Measurements from ENCODE around the gene TNFSF13.

TNFSF13 gene

GRCh38 chr17:7575959-7576358 is 17.4 kb downstream of the TNFSF13 start:
- DNase-seq = no peak

- DNase-seq = no peak
Measured at GRCh38 chr17:7576432-7576937, 17.9 kb downstream of the TNFSF13 start.

- DNase-seq = no peak
Measured at GRCh38 chr17:7577327-7578199, 19.0 kb downstream of the TNFSF13 start.

- DNase-seq = peak; percentile 62
Measured at GRCh38 chr17:7579001-7579833, 20.7 kb downstream of the TNFSF13 start, which contains the start of gene CD68. TSS of gene CD68 (plus strand) at chr17:7579638. CDS start at chr17:7579678, 40 bp downstream.

DNA sequence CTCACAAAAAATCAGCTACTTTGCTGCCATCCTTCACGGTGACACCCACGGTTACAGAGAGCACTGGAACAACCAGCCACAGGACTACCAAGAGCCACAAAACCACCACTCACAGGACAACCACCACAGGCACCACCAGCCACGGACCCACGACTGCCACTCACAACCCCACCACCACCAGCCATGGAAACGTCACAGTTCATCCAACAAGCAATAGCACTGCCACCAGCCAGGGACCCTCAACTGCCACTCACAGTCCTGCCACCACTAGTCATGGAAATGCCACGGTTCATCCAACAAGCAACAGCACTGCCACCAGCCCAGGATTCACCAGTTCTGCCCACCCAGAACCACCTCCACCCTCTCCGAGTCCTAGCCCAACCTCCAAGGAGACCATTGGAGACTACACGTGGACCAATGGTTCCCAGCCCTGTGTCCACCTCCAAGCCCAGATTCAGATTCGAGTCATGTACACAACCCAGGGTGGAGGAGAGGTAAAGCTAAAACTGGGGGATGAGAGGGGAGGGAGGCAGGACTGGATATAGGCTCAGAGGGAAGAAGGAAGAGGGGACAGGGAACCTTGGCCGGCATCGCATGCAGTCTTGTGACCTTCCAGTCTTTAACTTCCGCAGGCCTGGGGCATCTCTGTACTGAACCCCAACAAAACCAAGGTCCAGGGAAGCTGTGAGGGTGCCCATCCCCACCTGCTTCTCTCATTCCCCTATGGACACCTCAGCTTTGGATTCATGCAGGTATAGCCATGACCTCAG is 21.5 kb downstream of the TNFSF13 start:
- DNase-seq = no peak

DNA sequence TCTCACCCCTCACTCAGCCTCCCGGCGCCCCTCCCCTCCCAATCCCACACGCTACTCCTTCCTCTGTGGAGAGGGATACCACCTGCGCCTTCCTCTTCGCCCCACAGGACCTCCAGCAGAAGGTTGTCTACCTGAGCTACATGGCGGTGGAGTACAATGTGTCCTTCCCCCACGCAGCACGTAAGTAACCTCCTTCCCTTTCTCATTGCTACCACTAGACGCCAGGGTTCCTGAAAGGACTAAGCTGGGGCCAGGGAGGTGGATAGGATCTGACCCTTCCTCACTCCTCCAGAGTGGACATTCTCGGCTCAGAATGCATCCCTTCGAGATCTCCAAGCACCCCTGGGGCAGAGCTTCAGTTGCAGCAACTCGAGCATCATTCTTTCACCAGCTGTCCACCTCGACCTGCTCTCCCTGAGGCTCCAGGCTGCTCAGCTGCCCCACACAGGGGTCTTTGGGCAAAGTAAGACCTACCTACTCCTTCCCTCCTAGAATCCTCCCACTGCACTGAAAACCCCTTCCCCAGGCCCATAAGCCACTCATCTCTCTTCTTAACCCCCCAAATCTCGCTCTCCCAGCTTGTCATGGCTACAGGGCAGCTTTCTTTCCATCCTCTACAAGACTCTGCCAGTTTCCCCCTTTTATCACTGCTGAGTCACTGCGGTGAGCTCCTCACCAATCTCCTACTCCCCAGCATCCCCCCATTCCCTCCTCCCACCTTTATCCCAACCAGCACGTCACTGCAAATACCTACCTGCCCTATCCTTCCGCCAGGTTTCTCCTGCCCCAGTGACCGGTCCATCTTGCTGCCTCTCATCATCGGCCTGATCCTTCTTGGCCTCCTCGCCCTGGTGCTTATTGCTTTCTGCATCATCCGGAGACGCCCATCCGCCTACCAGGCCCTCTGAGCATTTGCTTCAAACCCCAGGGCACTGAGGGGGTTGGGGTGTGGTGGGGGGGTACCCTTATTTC is 22.3 kb downstream of the TNFSF13 start:
- no peak for DNase-seq

GRCh38 chr17:7582396-7583252 is 24.1 kb downstream of the TNFSF13 start:
- DNase-seq = no peak

DNA sequence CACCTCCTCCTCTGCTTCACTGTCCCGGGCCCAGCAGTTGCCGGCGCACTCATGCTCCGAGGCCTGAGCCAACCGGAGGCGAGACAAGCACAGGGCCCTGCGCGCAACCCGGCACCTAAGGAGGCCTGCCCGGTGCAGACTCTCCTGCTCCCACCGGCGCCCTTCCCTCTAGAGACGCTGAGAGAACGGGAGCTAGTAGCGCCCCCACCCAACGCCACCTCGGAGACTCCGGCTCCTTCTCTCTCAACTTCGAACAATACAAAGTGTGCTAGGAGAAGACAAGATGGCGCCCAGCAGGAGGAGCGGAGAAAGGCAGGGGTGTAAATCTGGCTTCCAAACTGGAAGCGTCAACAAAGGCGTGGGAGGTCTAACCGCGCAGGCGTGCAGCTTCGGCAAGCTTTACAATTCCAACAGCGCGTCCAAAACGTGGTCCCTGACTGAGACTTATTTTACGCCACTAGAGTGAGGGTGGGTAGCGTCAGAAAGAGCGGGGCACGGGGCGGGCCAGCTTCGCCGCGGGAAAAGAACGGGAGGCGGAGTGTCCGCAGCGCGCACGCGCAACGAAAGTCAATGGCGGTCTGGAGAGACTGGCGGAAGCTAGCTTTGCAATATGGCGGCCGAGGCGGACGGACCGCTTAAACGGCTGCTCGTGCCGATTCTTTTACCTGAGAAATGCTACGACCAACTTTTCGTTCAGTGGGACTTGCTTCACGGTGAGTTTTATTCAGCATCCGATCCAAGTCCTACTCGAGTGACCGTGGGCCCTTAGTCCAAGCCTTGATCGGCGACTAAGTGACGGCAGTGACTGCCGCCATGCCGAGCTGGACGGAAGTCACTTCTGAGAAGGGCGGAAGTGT is 24.9 kb downstream of the TNFSF13 start, which contains the start of gene MPDU1:
Gene MPDU1, plus strand, starts transcription at position 600 of the 857 bp plus-strand sequence. Its CDS starts 11 bp downstream, at position 611.
- DNase-seq = peak; percentile 93

GRCh38 chr17:7586673-7587419 is 28.3 kb downstream of the TNFSF13 start:
- no peak for DNase-seq

GRCh38 chr17:7587420-7588151 is 29.0 kb downstream of the TNFSF13 start:
- DNase-seq = no peak

DNA sequence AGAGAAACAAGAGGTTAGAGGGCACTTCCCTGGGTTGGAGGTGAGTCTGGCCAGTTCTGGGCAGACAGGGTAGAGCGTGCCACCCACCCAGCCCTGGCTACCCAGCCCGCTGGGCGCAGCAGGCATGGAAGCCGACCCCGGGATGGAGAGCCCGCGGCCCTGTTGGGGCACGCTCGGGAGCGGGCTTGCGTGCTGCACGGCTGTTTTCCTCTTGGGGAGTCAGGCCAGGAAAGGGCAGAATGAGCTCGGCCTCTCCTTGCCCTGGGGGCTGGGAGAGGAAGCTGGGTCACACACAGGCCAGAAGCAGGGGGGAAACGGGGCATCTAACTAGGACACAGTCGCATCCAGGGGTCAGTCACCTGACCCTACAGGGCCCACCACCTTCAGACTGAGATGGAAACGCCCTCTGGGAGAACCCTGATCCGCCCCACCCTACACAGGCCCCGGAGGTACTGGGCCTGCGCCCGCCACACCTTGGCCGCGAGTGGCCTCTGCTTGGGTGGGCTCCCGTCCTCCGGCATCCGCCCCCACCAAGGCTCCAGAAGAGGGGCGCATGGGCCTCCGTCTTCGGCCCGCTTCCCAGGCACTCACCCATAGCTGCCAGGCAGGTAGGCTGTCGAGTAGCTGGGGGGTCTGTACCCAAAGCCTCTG is 30.1 kb downstream of the TNFSF13 start:
- no peak for DNase-seq

GRCh38 chr17:7589204-7589868 is 30.8 kb downstream of the TNFSF13 start:
- DNase-seq = peak; percentile 73

DNA sequence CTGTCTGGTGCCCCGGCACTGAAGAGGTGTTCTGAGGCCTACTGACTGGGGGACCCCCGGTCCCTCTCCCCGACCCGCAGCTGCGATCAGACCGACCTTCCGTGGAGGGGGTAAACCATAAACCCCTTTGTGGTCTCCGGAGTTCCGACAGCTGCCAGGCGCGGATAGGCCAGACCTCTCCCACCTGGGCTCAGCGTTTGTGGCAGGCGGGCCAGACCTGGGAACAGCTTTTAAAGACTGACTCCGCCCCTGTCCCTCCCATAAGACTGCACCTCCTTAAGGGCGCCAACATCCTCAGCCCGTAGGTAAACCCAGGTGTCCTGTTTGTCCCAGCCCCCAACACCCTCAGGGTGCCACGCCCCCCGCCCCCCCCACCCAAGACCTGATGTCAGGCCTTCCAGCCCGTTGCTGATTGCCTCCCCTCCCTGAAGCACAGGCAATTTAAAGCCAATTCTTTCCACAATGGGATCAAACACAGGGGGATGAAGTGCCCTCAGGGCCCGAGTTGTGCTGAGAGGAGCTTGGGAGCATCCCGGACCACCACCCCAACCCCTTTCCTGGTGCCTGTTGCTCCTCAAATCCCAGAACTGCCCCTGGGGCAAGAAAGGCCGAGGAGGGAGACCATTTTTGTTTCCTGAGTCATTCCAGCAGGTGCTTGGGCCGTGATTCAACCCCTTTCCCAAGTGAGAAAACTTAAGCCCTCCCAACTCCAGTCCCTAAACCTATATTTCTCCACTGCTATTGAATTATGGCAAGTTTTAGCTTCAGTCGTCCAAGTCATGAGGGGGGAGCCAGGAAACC is 31.5 kb downstream of the TNFSF13 start, which contains the start of gene SOX15:
Gene SOX15, minus strand, starts transcription at position 204 of the 801 bp plus-strand sequence. CDS start 418 bp downstream, outside the sequence.
- DNase-seq = no peak

DNA sequence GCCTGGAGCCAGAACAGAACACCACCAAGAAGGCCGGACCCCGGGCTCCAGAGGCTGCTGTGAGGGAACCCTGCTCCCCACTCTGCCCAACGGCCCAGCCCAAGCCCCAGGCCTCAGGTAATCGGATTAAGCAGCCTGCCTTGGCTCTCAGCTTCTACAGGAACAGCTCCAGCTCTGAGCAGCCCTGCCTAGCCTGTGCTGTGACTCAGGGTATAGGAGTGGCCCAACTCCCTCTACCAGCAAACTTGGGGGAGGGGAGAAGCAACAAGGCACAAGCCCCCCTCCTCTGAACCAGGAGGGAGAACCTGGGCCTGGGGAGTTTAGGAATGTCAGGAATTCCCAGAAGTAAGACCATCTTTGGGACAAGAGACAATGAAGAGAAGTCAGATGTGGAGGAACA is 32.2 kb downstream of the TNFSF13 start:
- no peak for DNase-seq

- no peak for DNase-seq
Measured at GRCh38 chr17:7591596-7591995, 33.0 kb downstream of the TNFSF13 start.

All from activated CD8-positive, alpha-beta memory T cell treated with anti-CD3 and anti-CD28 coated beads, Interleukin-2, amount 50 U/mL, for 4 hours (primary cell).